ENCODE results near the gene HSPBP1. TPM values are rescaled to one million over a fixed set of nuclear protein-coding genes. Genes with fewer than 3 reads are reported as not detected.

Gene HSPBP1
- total and polyA plus RNA-seq, 4 donors = 19.3 to 62.2 (median 51.7) TPM

DNA sequence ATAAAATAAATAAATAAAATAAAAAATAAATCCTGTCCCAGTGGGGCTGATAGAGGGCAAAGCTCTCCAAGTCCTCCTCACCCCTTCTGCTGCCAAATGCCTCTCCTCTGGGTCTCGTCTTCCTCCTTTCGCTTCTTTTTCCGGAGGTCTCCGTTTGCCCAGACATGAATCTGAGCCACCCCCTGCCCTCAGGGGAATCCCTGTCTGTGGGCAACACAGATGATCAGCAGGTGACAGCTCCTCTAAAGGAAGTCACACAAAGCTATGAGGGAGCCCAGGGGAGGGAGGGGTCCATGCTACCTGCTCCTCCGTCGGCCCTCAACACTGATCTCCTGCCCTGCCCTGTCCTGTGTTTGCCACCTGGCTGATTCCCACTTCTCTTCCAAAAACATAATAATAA is 44.8 kb upstream of the HSPBP1 start:
- DNase-seq (no peak), ATAC-seq (ENCODE audit: insufficient read depth, low FRiP score) (no peak)
- Histone ChIP-seq H3K9ac (ENCODE audit: insufficient read depth in 1 of 2, low read length in 2 of 2) (no peak overlapping the region), H3K27me3 (ENCODE audit: control insufficient read depth in 3 of 3, insufficient read depth in 3 of 3, low read length in 2 of 3) (no peaks in the 10 kb centered on the region), H3K27ac (ENCODE audit: low read depth in 1 of 2, low read length in 1 of 2) (peak overlapping the region in 1 of 2 donors; percentile 68), H3K4me1 (ENCODE audit: control insufficient read depth in 5 of 5, insufficient read depth in 5 of 5, low read length in 5 of 5) (peaks cover 0 to 4% (median 0%) of the 10 kb centered on the region in 5 donors), H3K4me3 (no peak overlapping the region), H3K9me3 (ENCODE audit: control insufficient read depth in 4 of 4, insufficient read depth in 3 of 4, low read length in 3 of 4) (no peaks in the 10 kb centered on the region), H3K36me3 (ENCODE audit: control insufficient read depth in 4 of 4, insufficient read depth in 4 of 4, low read length in 4 of 4) (no peaks in the 10 kb centered on the region)
- TF ChIP-seq CTCF (IDR thresholded peaks at IDR 0.05; ENCODE audit: control extremely low read depth, extremely low read depth) = no peak
- 71 to 88% methylated on average over 6 of the region's 6 CpGs for WGBS, 2 donors

DNA sequence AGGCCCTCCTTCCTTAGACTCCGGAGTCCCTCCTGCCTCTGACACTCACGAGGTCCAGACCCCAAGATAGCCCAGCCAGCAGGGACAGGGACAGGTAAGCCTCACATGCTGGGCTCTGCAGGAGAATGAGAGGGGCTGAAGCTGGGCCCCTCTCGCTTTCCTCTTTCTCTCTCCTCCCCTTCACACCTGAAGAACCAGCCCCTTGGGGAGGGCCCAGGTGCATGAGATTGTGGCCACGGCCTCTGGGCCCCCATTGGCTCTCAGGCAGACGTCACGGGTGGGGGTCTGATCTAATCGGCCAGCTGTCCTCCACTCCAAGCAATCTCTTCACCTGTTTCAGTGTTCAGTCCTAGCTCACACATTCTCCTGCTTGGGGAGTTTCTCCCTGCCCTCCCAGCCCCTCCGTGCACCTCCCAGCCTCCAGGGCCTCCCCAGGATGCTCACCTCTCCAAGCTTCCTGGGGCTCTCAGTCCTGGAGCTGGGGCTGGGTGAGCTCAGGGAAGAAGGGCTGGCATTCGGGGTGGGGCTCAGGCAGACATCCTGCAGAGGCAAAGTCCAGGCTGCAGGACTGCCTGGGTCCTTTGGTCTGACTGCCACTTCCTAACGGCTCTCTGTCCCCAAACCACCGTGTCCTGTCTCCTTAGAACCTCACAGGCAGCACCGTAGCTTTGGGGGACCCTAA is 42.4 kb upstream of the HSPBP1 start:
- Histone ChIP-seq H3K4me1 (ENCODE audit: control insufficient read depth in 5 of 5, insufficient read depth in 5 of 5, low read length in 5 of 5) (no peaks in the 10 kb centered on the region), H3K4me3 (no peak overlapping the region), H3K9ac (ENCODE audit: insufficient read depth in 1 of 2, low read length in 2 of 2) (no peak overlapping the region), H3K27me3 (ENCODE audit: control insufficient read depth in 3 of 3, insufficient read depth in 3 of 3, low read length in 2 of 3) (no peaks in the 10 kb centered on the region), H3K9me3 (ENCODE audit: control insufficient read depth in 4 of 4, insufficient read depth in 3 of 4, low read length in 3 of 4) (no peaks in the 10 kb centered on the region), H3K27ac (ENCODE audit: low read depth in 1 of 2, low read length in 1 of 2) (no peak overlapping the region), H3K36me3 (ENCODE audit: control insufficient read depth in 4 of 4, insufficient read depth in 4 of 4, low read length in 4 of 4) (no peaks in the 10 kb centered on the region)
- DNase-seq (no peak), ATAC-seq (ENCODE audit: insufficient read depth, low FRiP score) (no peak)
- no peak for TF ChIP-seq CTCF (IDR thresholded peaks at IDR 0.05; ENCODE audit: control extremely low read depth, extremely low read depth)
- WGBS, 2 donors = 43 to 48% methylated on average over 12 of the region's 12 CpGs

GRCh38 chr19:55321466-55322137 is 41.7 kb upstream of the HSPBP1 start:
- H3K4me1 ChIP-seq (ENCODE audit: control insufficient read depth in 5 of 5, insufficient read depth in 5 of 5, low read length in 5 of 5) = no peaks in the 10 kb centered on the region
- TF ChIP-seq CTCF (IDR thresholded peaks at IDR 0.05; ENCODE audit: control extremely low read depth, extremely low read depth) = no peak
- H3K4me3 ChIP-seq = no peak overlapping the region
- WGBS, 2 donors = 44 to 60% methylated on average over 9 of the region's 9 CpGs
- no peaks in the 10 kb centered on the region for H3K9me3 ChIP-seq (ENCODE audit: control insufficient read depth in 4 of 4, insufficient read depth in 3 of 4, low read length in 3 of 4)
- H3K27me3 ChIP-seq (ENCODE audit: control insufficient read depth in 3 of 3, insufficient read depth in 3 of 3, low read length in 2 of 3) = no peaks in the 10 kb centered on the region
- no peak for ATAC-seq (ENCODE audit: insufficient read depth, low FRiP score)
- peaks cover 0 to 3% (median 0%) of the 10 kb centered on the region in 4 donors for H3K36me3 ChIP-seq (ENCODE audit: control insufficient read depth in 4 of 4, insufficient read depth in 4 of 4, low read length in 4 of 4)
- no peak for DNase-seq
- no peak overlapping the region for H3K27ac ChIP-seq (ENCODE audit: low read depth in 1 of 2, low read length in 1 of 2)
- no peak overlapping the region for H3K9ac ChIP-seq (ENCODE audit: insufficient read depth in 1 of 2, low read length in 2 of 2)
